Uterus (tissue), 2 donors: ENCODE data around the gene MYOD1.

Source experiments
- POLR2A ChIP-seq, 2 donors: fragments of 450-650 bp; IDR thresholded peaks; one replicate each; pipeline ENCODE4 v1.6.1; 2016; ENCODE audit warnings: antibody characterized with exemption in 2 of 2, mild to moderate bottlenecking in 1 of 2, moderate library complexity in 1 of 2
- TF ChIP-seq, protein P1 (sequence below), 4 experiments: fragments of 200-600 bp in 2 of 4; fragments of 450-650 bp in 2 of 4; sonication (generic) in 2 of 4; IDR thresholded peaks; one replicate each; pipeline ENCODE4 v1.5.1; 2016 to 2019; ENCODE audit warnings: antibody characterized with exemption in 4 of 4, mild to moderate bottlenecking in 2 of 4, moderate library complexity in 1 of 4

DNA sequence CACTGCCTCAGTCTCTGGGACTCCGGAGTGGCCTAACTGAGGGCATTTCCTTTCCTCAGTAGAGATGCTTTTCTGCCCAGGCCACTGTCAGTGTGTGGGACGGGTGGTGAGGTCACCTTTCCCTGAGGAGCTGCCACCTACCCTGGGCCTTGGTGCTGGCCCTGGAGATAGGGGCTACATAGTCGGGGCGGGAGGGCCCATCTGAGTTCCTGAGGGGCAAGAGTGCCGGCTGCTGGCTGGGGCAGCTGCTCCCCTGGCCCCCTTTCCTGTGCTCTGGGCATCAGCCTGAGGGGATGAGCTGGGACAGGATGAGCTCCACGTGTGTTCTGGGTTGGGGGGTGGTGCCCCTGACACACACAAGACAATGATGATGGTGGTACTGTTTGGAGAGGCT is 20.6 kb downstream of the MYOD1 start:
- TF ChIP-seq, protein P1, sequence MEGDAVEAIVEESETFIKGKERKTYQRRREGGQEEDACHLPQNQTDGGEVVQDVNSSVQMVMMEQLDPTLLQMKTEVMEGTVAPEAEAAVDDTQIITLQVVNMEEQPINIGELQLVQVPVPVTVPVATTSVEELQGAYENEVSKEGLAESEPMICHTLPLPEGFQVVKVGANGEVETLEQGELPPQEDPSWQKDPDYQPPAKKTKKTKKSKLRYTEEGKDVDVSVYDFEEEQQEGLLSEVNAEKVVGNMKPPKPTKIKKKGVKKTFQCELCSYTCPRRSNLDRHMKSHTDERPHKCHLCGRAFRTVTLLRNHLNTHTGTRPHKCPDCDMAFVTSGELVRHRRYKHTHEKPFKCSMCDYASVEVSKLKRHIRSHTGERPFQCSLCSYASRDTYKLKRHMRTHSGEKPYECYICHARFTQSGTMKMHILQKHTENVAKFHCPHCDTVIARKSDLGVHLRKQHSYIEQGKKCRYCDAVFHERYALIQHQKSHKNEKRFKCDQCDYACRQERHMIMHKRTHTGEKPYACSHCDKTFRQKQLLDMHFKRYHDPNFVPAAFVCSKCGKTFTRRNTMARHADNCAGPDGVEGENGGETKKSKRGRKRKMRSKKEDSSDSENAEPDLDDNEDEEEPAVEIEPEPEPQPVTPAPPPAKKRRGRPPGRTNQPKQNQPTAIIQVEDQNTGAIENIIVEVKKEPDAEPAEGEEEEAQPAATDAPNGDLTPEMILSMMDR (IDR thresholded peaks at IDR 0.05), result no peak
- no peak for TF ChIP-seq POLR2A (IDR thresholded peaks at IDR 0.05)
